ENCODE results near the gene EFCAB14. TPM values are rescaled to one million over a fixed set of nuclear protein-coding genes. Genes with fewer than 3 reads are reported as not detected.

Gene EFCAB14
- total and polyA plus RNA-seq, 2 of the 4 experiments (the other 2 are of a cell fraction): 28.6 to 43.0 TPM

- Histone ChIP-seq H3K36me3 (ENCODE audit: control insufficient read depth, insufficient read depth, low read length) (peaks cover 3% of the 10 kb centered on the region), H3K9me3 (ENCODE audit: control insufficient read depth, insufficient read depth, low read length) (no peaks in the 10 kb centered on the region), H3K9ac (ENCODE audit: low read depth, low read length) (no peak overlapping the region), H3K23ac (ENCODE audit: low read depth, low read length) (no peak overlapping the region), H3K18ac (ENCODE audit: low read depth, low read length) (no peak overlapping the region), H4K5ac (ENCODE audit: low read depth, low read length) (no peak overlapping the region), H3K27ac (ENCODE audit: insufficient read depth, low read length) (no peak overlapping the region), H3K9me1 (ENCODE audit: insufficient read depth, low read length) (peaks cover 3% of the 10 kb centered on the region; the same call in 1 of the 2 replicates), H2AK5ac (ENCODE audit: low read depth, low read length) (no peak overlapping the region), H3K14ac (replicated peaks; ENCODE audit: low read depth, low read length) (no peak overlapping the region), H3K56ac (ENCODE audit: extremely low read depth, insufficient read depth, low read length) (no peak overlapping the region), H3K79me1 (ENCODE audit: low read depth in 1 of 2, low read length in 2 of 2) (0 out of 4 replicates have a peak, but pooled peaks cover 0 to 3% of the 10 kb centered on the region in 2 experiments), H2BK120ac (ENCODE audit: low read depth, low read length) (no peak overlapping the region), H3K4ac (ENCODE audit: low read depth, low read length) (no peak overlapping the region), H2BK5ac (ENCODE audit: low read depth, low read length, poor library complexity, severe bottlenecking) (peak overlapping the region; percentile 11), H2BK20ac (ENCODE audit: low read depth, low read length) (no peak overlapping the region), H3K4me1 (ENCODE audit: control insufficient read depth, insufficient read depth, low read length) (peaks cover 4% of the 10 kb centered on the region; the same call in 1 of the 2 replicates), H4K91ac (ENCODE audit: insufficient read depth, low read depth, low read length) (no peak overlapping the region), H3K27me3 (ENCODE audit: control insufficient read depth, insufficient read depth, low read length) (no peaks in the 10 kb centered on the region), H3K4me3 (ENCODE audit: insufficient read depth, low read depth, low read length) (no peak overlapping the region), H4K8ac (ENCODE audit: low read depth in 2 of 2, low read length in 2 of 2) (no peak overlapping the region), H3K4me2 (ENCODE audit: low read depth, low read length) (no peak overlapping the region), H2AFZ (replicated peaks; ENCODE audit: low read length, poor library complexity) (no peak overlapping the region), H2AK9ac (replicated peaks; ENCODE audit: low read depth, low read length, poor library complexity) (no peak overlapping the region), H2BK15ac (ENCODE audit: low read depth, low read length) (no peak overlapping the region), H4K20me1 (ENCODE audit: insufficient read depth, low read length) (0 out of 2 replicates have a peak, but pooled peaks cover 3% of the 10 kb centered on the region)
- intact Hi-C loops (cut with micrococcal nuclease) (no loop called here), in situ Hi-C loops (cut with MboI; ENCODE audit: low sequenced_read_pairs) (no loop called here), dilution Hi-C loops (cut with HindIII; ENCODE audit: low sequenced_read_pairs, unreplicated experiment) (no loop called here)
- peak; percentile 89 for DNase-seq
- CTCF ChIA-PET: interaction anchor here (1.0 kb wide), 1 partner anchor 23 kb away, joined by 4 read pairs; no protein-coding TSS in a partner anchor
- POLR2A ChIA-PET (ENCODE audit: unreplicated experiment): no interaction called here
- BruUV-seq (replicated peaks): no TSS peak
- peak; percentile 97 for ATAC-seq (ENCODE audit: low read depth)
- TF ChIP-seq MAZ (IDR thresholded peaks at IDR 0.05; ENCODE audit: borderline replicate concordance, low read depth, low read length): no peak
- no peak for TF ChIP-seq FOS (IDR thresholded peaks at IDR 0.05; ENCODE audit: low read depth, low read length)
- TF ChIP-seq POLR2A (IDR thresholded peaks at IDR 0.05; ENCODE audit: low read depth, low read length): no peak
- no peak for TF ChIP-seq RCOR1 (IDR thresholded peaks at IDR 0.05; ENCODE audit: insufficient replicate concordance, low read length)
- TF ChIP-seq ELK1 (IDR thresholded peaks at IDR 0.05; ENCODE audit: borderline replicate concordance, low read depth, low read length): no peak
- no peak for TF ChIP-seq BHLHE40 (IDR thresholded peaks at IDR 0.05; ENCODE audit: low read depth, low read length)
- no peak for TF ChIP-seq SMC3 (IDR thresholded peaks at IDR 0.05; ENCODE audit: low read depth, low read length)
- TF ChIP-seq, protein P1, sequence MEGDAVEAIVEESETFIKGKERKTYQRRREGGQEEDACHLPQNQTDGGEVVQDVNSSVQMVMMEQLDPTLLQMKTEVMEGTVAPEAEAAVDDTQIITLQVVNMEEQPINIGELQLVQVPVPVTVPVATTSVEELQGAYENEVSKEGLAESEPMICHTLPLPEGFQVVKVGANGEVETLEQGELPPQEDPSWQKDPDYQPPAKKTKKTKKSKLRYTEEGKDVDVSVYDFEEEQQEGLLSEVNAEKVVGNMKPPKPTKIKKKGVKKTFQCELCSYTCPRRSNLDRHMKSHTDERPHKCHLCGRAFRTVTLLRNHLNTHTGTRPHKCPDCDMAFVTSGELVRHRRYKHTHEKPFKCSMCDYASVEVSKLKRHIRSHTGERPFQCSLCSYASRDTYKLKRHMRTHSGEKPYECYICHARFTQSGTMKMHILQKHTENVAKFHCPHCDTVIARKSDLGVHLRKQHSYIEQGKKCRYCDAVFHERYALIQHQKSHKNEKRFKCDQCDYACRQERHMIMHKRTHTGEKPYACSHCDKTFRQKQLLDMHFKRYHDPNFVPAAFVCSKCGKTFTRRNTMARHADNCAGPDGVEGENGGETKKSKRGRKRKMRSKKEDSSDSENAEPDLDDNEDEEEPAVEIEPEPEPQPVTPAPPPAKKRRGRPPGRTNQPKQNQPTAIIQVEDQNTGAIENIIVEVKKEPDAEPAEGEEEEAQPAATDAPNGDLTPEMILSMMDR (conservative IDR thresholded peaks at IDR 0.05; ENCODE audit: low read depth, low read length): no peak
- no peak for TF ChIP-seq MXI1 (IDR thresholded peaks at IDR 0.05; ENCODE audit: borderline replicate concordance, low read depth, low read length)
Measured at GRCh38 chr1:46643368-46643775, 75.5 kb downstream of the EFCAB14 start.

Measured in IMR-90 (cell line).